Smooth muscle cell of the umbilical artery (primary cell): Measurements from ENCODE around the gene PCBP2. TPM values are rescaled to one million over a fixed set of nuclear protein-coding genes. Genes with fewer than 3 reads are reported as not detected.

Experiments
- total RNA-seq: library from RNA; depleted of rRNA; stranded (reverse); fragments of >200 nt; gene quantifications from 2 replicates; pipeline ENCODE4 v1.2.3, GENCODE V29; 2014

Gene PCBP2
- 287 and 374 TPM in 2 replicates for total RNA-seq

DNA sequence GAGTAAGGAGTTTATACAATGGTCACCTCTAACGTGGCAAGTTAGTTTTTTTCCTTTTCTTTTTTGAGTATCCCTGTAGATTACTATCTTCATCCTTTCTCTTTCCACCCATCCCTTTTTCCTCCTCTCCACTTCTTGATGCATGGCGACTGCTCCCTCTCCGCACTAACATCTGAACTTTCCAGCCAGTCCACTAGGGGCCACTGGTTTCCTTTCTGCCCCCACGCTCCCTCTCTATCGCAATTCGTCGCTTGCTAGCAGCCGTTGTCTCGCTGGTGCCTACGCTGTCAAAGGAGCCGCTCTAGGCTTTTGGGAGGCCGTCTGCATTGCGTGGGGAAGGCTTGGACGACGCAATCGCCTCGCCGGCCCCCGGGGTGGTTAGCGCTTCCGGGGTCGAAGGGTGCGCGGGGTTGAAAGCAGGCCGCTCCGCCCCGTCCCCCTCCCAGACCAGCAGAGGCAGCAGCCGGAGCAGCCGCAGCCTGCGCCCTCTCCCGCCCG is at the start of gene PCBP2:
PCBP2 (plus strand) TSS at position 442 of the 498 bp plus-strand sequence. CDS start 2,699 bp downstream, outside the sequence.

DNA sequence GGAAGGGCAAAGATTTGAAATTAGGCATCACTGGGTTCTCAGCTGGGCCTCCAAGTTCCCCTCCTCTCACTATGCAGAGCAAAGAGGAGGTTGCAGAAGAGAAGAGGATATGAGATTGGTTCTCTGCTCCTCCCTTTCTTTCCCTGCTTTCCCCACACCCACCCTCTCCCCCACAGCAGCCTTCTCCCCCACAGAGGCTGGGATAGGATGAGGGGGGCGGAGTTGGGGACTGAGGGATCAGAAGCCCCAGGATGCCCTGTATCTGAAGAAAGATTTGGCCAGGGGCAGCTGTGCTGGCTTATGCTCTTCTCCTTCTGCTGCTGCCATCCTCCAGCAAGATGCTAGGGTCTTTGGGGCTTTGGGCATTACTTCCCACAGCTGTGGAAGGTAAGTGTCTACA is 28.3 kb upstream of the PCBP2 start, which contains the start of gene AMHR2:
AMHR2 (plus strand) TSS at position 259 of the 400 bp plus-strand sequence; CDS start at position 339, 80 bp downstream.

DNA sequence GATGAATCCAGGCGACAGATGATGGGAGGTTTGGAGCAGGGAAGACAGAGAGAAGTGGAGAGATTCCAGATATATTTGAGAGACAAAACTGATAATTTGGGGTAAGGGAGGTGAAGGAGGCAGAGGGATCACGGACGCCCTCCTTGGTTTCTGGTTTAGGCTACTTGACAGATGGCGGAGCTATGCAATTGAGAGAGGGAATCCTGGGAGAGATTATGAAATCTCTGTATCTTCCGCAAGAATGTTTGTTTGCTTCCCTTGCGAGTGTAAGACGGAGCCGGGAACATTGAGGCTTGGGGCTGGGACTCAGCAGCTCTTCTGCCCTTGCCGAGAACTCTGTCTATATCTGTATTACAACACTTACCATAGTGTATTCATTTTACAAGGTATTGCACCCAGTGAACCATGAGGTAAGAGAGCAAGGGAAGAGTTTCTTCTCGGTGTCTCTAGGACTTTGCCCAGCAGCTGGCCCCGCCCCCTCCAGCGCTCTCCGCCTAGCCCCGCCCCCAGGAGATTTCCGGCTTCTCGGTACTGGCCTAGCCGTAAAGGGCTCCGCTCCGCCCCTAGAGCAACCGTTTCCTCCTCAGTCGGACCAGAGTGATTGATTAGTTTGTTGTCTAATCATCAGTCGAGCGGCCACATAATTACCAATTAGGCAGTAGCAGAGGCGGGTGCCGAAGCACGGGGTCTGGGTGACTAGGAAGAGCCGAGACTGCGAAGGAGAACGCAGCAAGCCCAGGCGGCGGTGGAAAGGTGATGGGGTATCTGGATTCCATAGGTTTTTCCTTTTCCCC is 10.7 kb upstream of the PCBP2 start, which contains the start of gene PRR13:
PRR13 (plus strand) TSS at position 695 of the 794 bp plus-strand sequence. CDS start 981 bp downstream, outside the sequence.

DNA sequence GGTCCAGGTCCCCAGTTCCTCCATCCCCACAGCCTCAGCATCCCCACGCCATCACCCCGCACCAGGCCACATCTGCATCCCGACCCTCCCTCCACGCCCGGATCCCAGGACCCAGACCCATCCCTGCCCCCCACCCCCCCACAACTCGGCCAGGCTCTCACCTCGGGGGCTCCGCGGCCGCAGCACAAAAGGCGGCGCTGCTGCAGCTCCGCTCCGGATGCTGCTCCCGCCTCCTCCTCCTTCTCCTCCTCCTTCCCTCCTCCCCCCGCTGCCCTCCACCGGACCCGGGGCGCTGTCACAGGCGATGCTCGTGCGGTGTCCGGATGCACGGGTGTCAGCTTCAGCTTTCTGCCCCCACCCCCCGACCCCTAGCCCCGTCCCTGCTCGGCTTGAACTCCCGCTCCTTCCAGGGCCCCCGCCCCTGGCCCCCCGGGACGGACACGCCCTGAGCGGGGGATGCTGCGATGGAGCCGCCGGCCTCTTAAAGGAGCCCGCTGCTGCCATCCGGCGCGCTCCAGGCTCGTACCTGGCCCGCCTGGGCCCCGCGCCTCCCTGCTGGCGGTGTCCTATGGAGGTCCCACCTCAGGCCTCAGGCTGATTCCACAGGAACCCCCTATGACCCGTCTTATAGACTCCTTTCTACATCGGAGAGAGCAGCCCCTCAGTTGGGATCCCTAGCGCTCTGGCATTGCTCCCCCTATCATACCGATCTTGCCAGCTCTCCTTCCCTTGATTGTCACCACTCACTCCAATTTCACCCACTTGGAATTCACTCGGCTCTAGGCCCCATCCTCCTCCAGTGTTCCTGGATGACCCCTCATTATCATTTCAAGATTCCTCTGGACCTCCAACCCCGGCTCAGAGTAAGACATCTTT is 47.6 kb downstream of the PCBP2 start, which contains the start of gene MAP3K12:
MAP3K12 (minus strand) TSS at position 193 of the 876 bp plus-strand sequence. CDS start 12,067 bp downstream, outside the sequence.

DNA sequence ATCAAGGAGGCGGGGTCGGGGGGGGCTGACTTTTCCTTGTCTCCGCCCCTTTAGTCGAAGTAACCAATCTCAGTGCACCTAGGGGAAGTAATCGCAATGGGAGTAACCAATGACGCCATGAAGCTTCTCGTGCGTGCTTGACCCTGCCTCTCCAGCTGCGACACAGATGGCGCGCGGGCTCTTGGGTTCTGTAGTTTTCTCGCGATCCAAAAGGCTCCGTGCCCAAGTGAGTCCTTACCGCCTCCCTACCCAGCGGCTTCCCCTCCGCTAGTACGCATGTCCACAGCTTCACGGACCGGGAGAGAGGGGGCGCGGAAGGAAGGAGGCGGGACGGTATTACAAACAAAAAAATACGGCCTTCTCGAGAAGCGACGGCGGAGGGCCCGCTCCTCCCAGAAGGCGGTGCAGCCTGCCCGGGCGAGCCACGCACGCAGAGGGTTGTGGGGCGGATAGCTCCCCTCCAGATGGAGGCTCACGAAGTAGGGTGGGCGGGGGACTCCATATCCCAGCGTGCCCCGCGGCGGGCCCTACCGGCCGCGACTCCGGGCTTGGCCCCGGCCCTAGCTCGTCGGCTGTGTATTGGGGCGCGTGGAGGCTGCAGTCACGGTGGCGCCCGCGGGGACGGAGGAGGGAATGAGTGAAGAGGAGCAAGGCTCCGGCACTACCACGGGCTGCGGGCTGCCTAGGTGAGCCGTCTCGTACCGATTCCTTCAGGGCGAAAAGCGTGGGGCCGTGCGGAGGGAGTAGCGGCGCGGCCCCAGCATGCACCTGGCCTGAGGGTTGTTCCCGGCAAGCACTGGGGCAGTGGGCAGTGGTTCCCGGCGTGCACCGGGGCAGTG is 49.1 kb downstream of the PCBP2 start, which contains the start of gene TARBP2:
TARBP2 (plus strand) TSS at position 508 of the 839 bp plus-strand sequence; CDS start at position 634, 126 bp downstream.

DNA sequence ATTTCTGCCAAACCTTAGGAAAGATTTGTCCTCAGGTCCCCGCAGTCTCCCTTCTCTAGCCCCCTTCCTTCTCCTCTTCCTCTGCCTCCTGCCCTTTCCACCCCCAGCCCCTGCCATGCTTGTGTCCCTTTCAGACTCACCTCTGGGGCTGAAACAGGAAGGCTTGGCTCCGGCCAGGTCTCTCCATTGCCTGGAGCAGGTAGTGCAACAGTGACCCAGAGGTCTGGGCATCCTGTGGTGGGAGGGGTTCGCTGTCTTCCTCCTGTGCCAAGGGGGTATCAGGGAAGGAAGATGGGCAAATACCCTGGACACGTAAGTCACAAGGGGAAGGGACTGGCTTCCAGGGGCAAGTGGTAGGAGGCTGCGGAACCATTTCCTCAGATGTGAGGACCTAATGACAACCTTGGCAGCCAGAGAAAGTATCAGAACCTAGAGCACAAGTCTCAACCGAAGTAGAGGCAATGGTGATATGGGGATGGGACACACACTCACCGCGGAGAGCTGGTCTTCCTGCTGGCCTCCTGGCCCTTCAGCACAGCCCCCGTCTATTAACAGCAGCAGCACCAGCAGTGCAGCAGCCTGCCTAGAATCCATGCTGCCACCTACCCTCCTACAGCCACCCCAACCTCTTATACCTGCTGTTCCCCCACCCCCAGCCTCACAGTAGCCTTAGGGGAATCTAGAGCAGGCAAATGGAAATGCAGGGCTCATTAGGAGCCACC is 55.1 kb downstream of the PCBP2 start, which contains the start of gene NPFF:
NPFF (minus strand) TSS at position 604 of the 722 bp plus-strand sequence; CDS start at position 594, 10 bp downstream.

Other genes starting within 250 kb of the PCBP2 start
- 0.30 and 0.42 TPM in 2 replicates for gene ITGB7, start 244.9 kb upstream of the PCBP2 start, total RNA-seq
- gene RARG, start 219.9 kb upstream of the PCBP2 start, total RNA-seq = 17.8 and 33.3 TPM in 2 replicates
- 0.59 and 5.3 TPM in 2 replicates for gene ESPL1, start 183.8 kb upstream of the PCBP2 start, total RNA-seq
- 189 and 681 TPM in 2 replicates for gene PFDN5, start 156.6 kb upstream of the PCBP2 start, total RNA-seq
- gene MYG1, start 152.4 kb upstream of the PCBP2 start, total RNA-seq = 27.6 and 31.7 TPM in 2 replicates
- gene AAAS, start 130.5 kb upstream of the PCBP2 start, total RNA-seq = 39.8 and 43.9 TPM in 2 replicates
- gene SP7, start 115.7 kb upstream of the PCBP2 start, total RNA-seq = not detected in 2 replicates
- gene SP1, start 71.9 kb upstream of the PCBP2 start, total RNA-seq = 24.1 and 37.1 TPM in 2 replicates
- not detected in 2 replicates for gene AMHR2, start 28.2 kb upstream of the PCBP2 start, total RNA-seq
- gene PRR13, start 10.4 kb upstream of the PCBP2 start, total RNA-seq = 20.2 and 23.7 TPM in 2 replicates
- 29.0 and 30.6 TPM in 2 replicates for gene MAP3K12, start 47.4 kb downstream of the PCBP2 start, total RNA-seq
- 29.1 and 34.1 TPM in 2 replicates for gene TARBP2, start 49.2 kb downstream of the PCBP2 start, total RNA-seq
- not detected in 2 replicates for gene NPFF, start 55.4 kb downstream of the PCBP2 start, total RNA-seq
- 8.8 and 9.8 TPM in 2 replicates for gene ATF7, start 174.3 kb downstream of the PCBP2 start, total RNA-seq
- gene ATP5MC2, start 224.0 kb downstream of the PCBP2 start, total RNA-seq = 70.1 and 116 TPM in 2 replicates